ENCODE measurements around the gene GALNT4. TPM values are rescaled to one million over a fixed set of nuclear protein-coding genes. Genes with fewer than 3 reads are reported as not detected.

The GALNT4 gene
- total RNA-seq, 2 donors from 2014 or later = 8.2 to 16.6 TPM

- H3K27ac ChIP-seq = no peak overlapping the region
- H3K4me3 ChIP-seq = no peak overlapping the region
- H3K27me3 ChIP-seq = no peaks in the 10 kb centered on the region
- no peaks in the 10 kb centered on the region for H3K36me3 ChIP-seq (replicated peaks in 1 of 2; ENCODE audit: insufficient read depth in 1 of 2, low read depth in 2 of 2)
- no peaks in the 10 kb centered on the region for H3K4me1 ChIP-seq
- ATAC-seq = no peak
- TF ChIP-seq CTCF (IDR thresholded peaks at IDR 0.05) (no peak), POLR2A (IDR thresholded peaks at IDR 0.05) (no peak)
- intact Hi-C loops (cut with DNase I) = no loop called here
- WGBS, 2 donors = 17 to 21% methylated on average over 1 of the region's 1 CpG
- DNase-seq = no peak
- H3K9me3 ChIP-seq = no peaks in the 10 kb centered on the region
These were observed 27.8 kb upstream of the GALNT4 start for GRCh38 chr12:89552376-89552775.

- H3K4me3 ChIP-seq = no peak overlapping the region
- WGBS, 2 donors = 92 to 94% methylated on average over 2 of the region's 2 CpGs
- H3K9me3 ChIP-seq = no peaks in the 10 kb centered on the region
- H3K27ac ChIP-seq = no peak overlapping the region
- no peaks in the 10 kb centered on the region for H3K4me1 ChIP-seq
- no peaks in the 10 kb centered on the region for H3K27me3 ChIP-seq
- TF ChIP-seq POLR2A (IDR thresholded peaks at IDR 0.05) = no peak
- TF ChIP-seq CTCF (IDR thresholded peaks at IDR 0.05) = no peak
- no peaks in the 10 kb centered on the region for H3K36me3 ChIP-seq (replicated peaks in 1 of 2; ENCODE audit: insufficient read depth in 1 of 2, low read depth in 2 of 2)
- no peak for ATAC-seq
- no peak for DNase-seq
- intact Hi-C loops (cut with DNase I) = no loop called here
These were observed 27.2 kb upstream of the GALNT4 start for GRCh38 chr12:89551747-89552146.

GRCh38 chr12:89547101-89547500, 22.5 kb upstream of the GALNT4 start:
- Histone ChIP-seq H3K27ac (no peak overlapping the region), H3K36me3 (replicated peaks in 1 of 2; ENCODE audit: insufficient read depth in 1 of 2, low read depth in 2 of 2) (no peaks in the 10 kb centered on the region), H3K9me3 (no peaks in the 10 kb centered on the region), H3K27me3 (no peaks in the 10 kb centered on the region), H3K4me3 (no peak overlapping the region), H3K4me1 (peaks cover 8% of the 10 kb centered on the region)
- TF ChIP-seq CTCF (IDR thresholded peaks at IDR 0.05) (no peak), POLR2A (IDR thresholded peaks at IDR 0.05) (no peak)
- intact Hi-C loops (cut with DNase I) = loop anchor here (10.0 kb wide), 1 partner anchor 558 kb away; no protein-coding TSS in a partner anchor
- DNase-seq (no peak), ATAC-seq (no peak)
- 71 to 75% methylated on average over 4 of the region's 4 CpGs for WGBS, 2 donors

GRCh38 chr12:89546151-89546550, 21.6 kb upstream of the GALNT4 start:
- peaks cover 8% of the 10 kb centered on the region for H3K4me1 ChIP-seq
- no peak for ATAC-seq
- no peaks in the 10 kb centered on the region for H3K36me3 ChIP-seq (replicated peaks in 1 of 2; ENCODE audit: insufficient read depth in 1 of 2, low read depth in 2 of 2)
- no peak overlapping the region for H3K27ac ChIP-seq
- H3K4me3 ChIP-seq = no peak overlapping the region
- 79 to 84% methylated on average over 4 of the region's 4 CpGs for WGBS, 2 donors
- no peaks in the 10 kb centered on the region for H3K9me3 ChIP-seq
- intact Hi-C loops (cut with DNase I) = loop anchor here (10.0 kb wide), 1 partner anchor 559 kb away; no protein-coding TSS in a partner anchor
- no peaks in the 10 kb centered on the region for H3K27me3 ChIP-seq
- no peak for DNase-seq
- TF ChIP-seq POLR2A (IDR thresholded peaks at IDR 0.05) (no peak), CTCF (IDR thresholded peaks at IDR 0.05) (no peak)

- Histone ChIP-seq H3K4me3 (no peak overlapping the region), H3K36me3 (replicated peaks in 1 of 2; ENCODE audit: insufficient read depth in 1 of 2, low read depth in 2 of 2) (no peaks in the 10 kb centered on the region), H3K27me3 (no peaks in the 10 kb centered on the region), H3K27ac (no peak overlapping the region), H3K4me1 (peaks cover 8% of the 10 kb centered on the region), H3K9me3 (no peaks in the 10 kb centered on the region)
- TF ChIP-seq CTCF (IDR thresholded peaks at IDR 0.05) (no peak), POLR2A (IDR thresholded peaks at IDR 0.05) (no peak)
- DNase-seq (peak; percentile 35 to 66 (median 56)), ATAC-seq (peak; percentile 50)
- intact Hi-C loops (cut with DNase I) = loop anchor here (10.0 kb wide), 1 partner anchor 560 kb away; no protein-coding TSS in a partner anchor
- 22 to 25% methylated on average over 6 of the region's 6 CpGs for WGBS, 2 donors
These were observed 20.1 kb upstream of the GALNT4 start for GRCh38 chr12:89544681-89545184.

Data from body of pancreas (tissue), 4 donors.